ENCODE results near the gene PGM2L1.

PGM2L1 gene

GRCh38 chr11:74391193-74391592 is 7.0 kb downstream of the PGM2L1 start:
- no peaks in the 10 kb centered on the region for H3K79me2 ChIP-seq (ENCODE audit: insufficient read depth, low read length)
- no peak overlapping the region for H3K4me3 ChIP-seq (ENCODE audit: insufficient read depth, low read length, poor library complexity, severe bottlenecking)
- no peaks in the 10 kb centered on the region for H3K9me2 ChIP-seq (replicated peaks; ENCODE audit: insufficient read depth, low read length)
- H3F3A ChIP-seq (ENCODE audit: insufficient read depth), result no peaks in the 10 kb centered on the region
- H3K9me3 ChIP-seq (ENCODE audit: insufficient read depth, low read length), result no peaks in the 10 kb centered on the region
- no peaks in the 10 kb centered on the region for H3K27me3 ChIP-seq (ENCODE audit: low read length)
- H2AFZ ChIP-seq (ENCODE audit: low read depth, low read length, severe bottlenecking), result no peak overlapping the region
- no peak overlapping the region for H3K9ac ChIP-seq (ENCODE audit: low read length)
- TF ChIP-seq CTCF (IDR thresholded peaks at IDR 0.05; ENCODE audit: insufficient read depth, low read length, poor library complexity, severe bottlenecking) (no peak), EZH2phosphoT487 (conservative IDR thresholded peaks at IDR 0.05; ENCODE audit: low read length) (no peak)
- H3K36me3 ChIP-seq (ENCODE audit: low read length), result no peaks in the 10 kb centered on the region
- H3K27ac ChIP-seq (ENCODE audit: low read depth, low read length), result no peak overlapping the region
- H4K20me1 ChIP-seq (ENCODE audit: low read depth, low read length), result no peaks in the 10 kb centered on the region
- H3K4me2 ChIP-seq (ENCODE audit: low read depth, low read length, poor library complexity, severe bottlenecking), result no peak overlapping the region

- H3K4me2 ChIP-seq (ENCODE audit: low read depth, low read length, poor library complexity, severe bottlenecking), result no peak overlapping the region
- H3K79me2 ChIP-seq (ENCODE audit: insufficient read depth, low read length), result no peaks in the 10 kb centered on the region
- H3K9ac ChIP-seq (ENCODE audit: low read length), result no peak overlapping the region
- no peaks in the 10 kb centered on the region for H3K27me3 ChIP-seq (ENCODE audit: low read length)
- H3K4me3 ChIP-seq (ENCODE audit: insufficient read depth, low read length, poor library complexity, severe bottlenecking), result no peak overlapping the region
- no peaks in the 10 kb centered on the region for H3K9me3 ChIP-seq (ENCODE audit: insufficient read depth, low read length)
- no peak overlapping the region for H2AFZ ChIP-seq (ENCODE audit: low read depth, low read length, severe bottlenecking)
- no peaks in the 10 kb centered on the region for H3K36me3 ChIP-seq (ENCODE audit: low read length)
- H4K20me1 ChIP-seq (ENCODE audit: low read depth, low read length), result no peaks in the 10 kb centered on the region
- H3K27ac ChIP-seq (ENCODE audit: low read depth, low read length), result no peak overlapping the region
- no peaks in the 10 kb centered on the region for H3K9me2 ChIP-seq (replicated peaks; ENCODE audit: insufficient read depth, low read length)
- H3F3A ChIP-seq (ENCODE audit: insufficient read depth), result no peaks in the 10 kb centered on the region
- no peak for TF ChIP-seq EZH2phosphoT487 (conservative IDR thresholded peaks at IDR 0.05; ENCODE audit: low read length)
- TF ChIP-seq CTCF (IDR thresholded peaks at IDR 0.05; ENCODE audit: insufficient read depth, low read length, poor library complexity, severe bottlenecking), result no peak
These were observed 7.5 kb downstream of the PGM2L1 start for GRCh38 chr11:74390697-74391096.

- Histone ChIP-seq H3K4me3 (ENCODE audit: insufficient read depth, low read length, poor library complexity, severe bottlenecking) (no peak overlapping the region), H3K27me3 (ENCODE audit: low read length) (no peaks in the 10 kb centered on the region), H3K9ac (ENCODE audit: low read length) (no peak overlapping the region), H4K20me1 (ENCODE audit: low read depth, low read length) (no peaks in the 10 kb centered on the region), H3K4me2 (ENCODE audit: low read depth, low read length, poor library complexity, severe bottlenecking) (no peak overlapping the region), H3F3A (ENCODE audit: insufficient read depth) (no peaks in the 10 kb centered on the region), H3K9me3 (ENCODE audit: insufficient read depth, low read length) (no peaks in the 10 kb centered on the region), H3K36me3 (ENCODE audit: low read length) (no peaks in the 10 kb centered on the region), H2AFZ (ENCODE audit: low read depth, low read length, severe bottlenecking) (no peak overlapping the region), H3K9me2 (replicated peaks; ENCODE audit: insufficient read depth, low read length) (no peaks in the 10 kb centered on the region), H3K79me2 (ENCODE audit: insufficient read depth, low read length) (no peaks in the 10 kb centered on the region), H3K27ac (ENCODE audit: low read depth, low read length) (no peak overlapping the region)
- TF ChIP-seq EZH2phosphoT487 (conservative IDR thresholded peaks at IDR 0.05; ENCODE audit: low read length) (no peak), CTCF (IDR thresholded peaks at IDR 0.05; ENCODE audit: insufficient read depth, low read length, poor library complexity, severe bottlenecking) (peak; percentile 81)
These were observed 9.4 kb downstream of the PGM2L1 start for GRCh38 chr11:74388678-74389327.
